ENCODE measurements around the gene KCNK2. TPM values are rescaled to one million over a fixed set of nuclear protein-coding genes. Genes with fewer than 3 reads are reported as not detected.

KCNK2 gene
- total RNA-seq, 1 experiment from 2014 or later: 0.15 TPM

DNA sequence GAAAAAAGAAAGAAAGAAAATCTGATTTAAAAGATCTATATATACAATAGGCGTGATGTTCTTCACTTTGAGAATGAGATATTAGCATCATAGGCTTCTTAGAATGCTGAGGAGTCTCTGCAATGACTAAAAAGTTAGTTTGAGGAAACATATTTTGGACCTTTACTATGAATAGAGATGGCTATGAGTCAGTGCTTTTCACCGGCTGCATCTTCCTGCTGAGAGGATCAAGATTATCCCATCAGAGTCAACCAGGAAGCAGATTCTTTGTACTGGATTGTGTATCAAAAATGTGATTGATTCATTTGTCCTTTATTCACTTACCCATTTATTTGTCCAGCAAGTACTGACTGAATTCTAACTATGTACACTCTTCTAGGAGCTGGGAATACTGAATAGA lies 144.2 kb downstream of the KCNK2 start (continued):
- TF ChIP-seq, protein P1, sequence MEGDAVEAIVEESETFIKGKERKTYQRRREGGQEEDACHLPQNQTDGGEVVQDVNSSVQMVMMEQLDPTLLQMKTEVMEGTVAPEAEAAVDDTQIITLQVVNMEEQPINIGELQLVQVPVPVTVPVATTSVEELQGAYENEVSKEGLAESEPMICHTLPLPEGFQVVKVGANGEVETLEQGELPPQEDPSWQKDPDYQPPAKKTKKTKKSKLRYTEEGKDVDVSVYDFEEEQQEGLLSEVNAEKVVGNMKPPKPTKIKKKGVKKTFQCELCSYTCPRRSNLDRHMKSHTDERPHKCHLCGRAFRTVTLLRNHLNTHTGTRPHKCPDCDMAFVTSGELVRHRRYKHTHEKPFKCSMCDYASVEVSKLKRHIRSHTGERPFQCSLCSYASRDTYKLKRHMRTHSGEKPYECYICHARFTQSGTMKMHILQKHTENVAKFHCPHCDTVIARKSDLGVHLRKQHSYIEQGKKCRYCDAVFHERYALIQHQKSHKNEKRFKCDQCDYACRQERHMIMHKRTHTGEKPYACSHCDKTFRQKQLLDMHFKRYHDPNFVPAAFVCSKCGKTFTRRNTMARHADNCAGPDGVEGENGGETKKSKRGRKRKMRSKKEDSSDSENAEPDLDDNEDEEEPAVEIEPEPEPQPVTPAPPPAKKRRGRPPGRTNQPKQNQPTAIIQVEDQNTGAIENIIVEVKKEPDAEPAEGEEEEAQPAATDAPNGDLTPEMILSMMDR (IDR thresholded peaks at IDR 0.05): no peak
- TF ChIP-seq NR2C2 (CRISPR knock-in tag; IDR thresholded peaks at IDR 0.05) (no peak), MYBL2 (CRISPR knock-in tag; IDR thresholded peaks at IDR 0.05) (no peak)
- TF ChIP-seq, protein P2, sequence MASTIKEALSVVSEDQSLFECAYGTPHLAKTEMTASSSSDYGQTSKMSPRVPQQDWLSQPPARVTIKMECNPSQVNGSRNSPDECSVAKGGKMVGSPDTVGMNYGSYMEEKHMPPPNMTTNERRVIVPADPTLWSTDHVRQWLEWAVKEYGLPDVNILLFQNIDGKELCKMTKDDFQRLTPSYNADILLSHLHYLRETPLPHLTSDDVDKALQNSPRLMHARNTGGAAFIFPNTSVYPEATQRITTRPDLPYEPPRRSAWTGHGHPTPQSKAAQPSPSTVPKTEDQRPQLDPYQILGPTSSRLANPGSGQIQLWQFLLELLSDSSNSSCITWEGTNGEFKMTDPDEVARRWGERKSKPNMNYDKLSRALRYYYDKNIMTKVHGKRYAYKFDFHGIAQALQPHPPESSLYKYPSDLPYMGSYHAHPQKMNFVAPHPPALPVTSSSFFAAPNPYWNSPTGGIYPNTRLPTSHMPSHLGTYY (CRISPR knock-in tag; IDR thresholded peaks at IDR 0.05): no peak

- ATAC-seq (peak; percentile 89), DNase-seq (ENCODE audit: low spot score) (no peak)
- CTCF ChIA-PET: no interaction called here
- no peaks in the 10 kb centered on the region for H3K9me3 Mint-ChIP-seq
- POLR2A ChIA-PET: no interaction called here
- no peak overlapping the region for H3K4me3 Mint-ChIP-seq
- no peaks in the 10 kb centered on the region for H3K36me3 Mint-ChIP-seq
- no peaks in the 10 kb centered on the region for H3K27me3 Mint-ChIP-seq (ENCODE audit: low read depth)
- H3K27ac Mint-ChIP-seq: no peak overlapping the region
- peaks cover 5% of the 10 kb centered on the region for H3K4me1 Mint-ChIP-seq
- TF ChIP-seq, protein P3, sequence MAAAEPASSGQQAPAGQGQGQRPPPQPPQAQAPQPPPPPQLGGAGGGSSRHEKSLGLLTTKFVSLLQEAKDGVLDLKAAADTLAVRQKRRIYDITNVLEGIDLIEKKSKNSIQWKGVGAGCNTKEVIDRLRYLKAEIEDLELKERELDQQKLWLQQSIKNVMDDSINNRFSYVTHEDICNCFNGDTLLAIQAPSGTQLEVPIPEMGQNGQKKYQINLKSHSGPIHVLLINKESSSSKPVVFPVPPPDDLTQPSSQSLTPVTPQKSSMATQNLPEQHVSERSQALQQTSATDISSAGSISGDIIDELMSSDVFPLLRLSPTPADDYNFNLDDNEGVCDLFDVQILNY (CRISPR knock-in tag; IDR thresholded peaks at IDR 0.05): no peak
- TF ChIP-seq USF2 (CRISPR knock-in tag; IDR thresholded peaks at IDR 0.05) (no peak), ZSCAN18 (CRISPR knock-in tag; IDR thresholded peaks at IDR 0.05) (no peak), ARID4B (CRISPR knock-in tag; IDR thresholded peaks at IDR 0.05; ENCODE audit: borderline replicate concordance) (no peak), ZNF671 (CRISPR knock-in tag; IDR thresholded peaks at IDR 0.05) (no peak), ELF4 (CRISPR knock-in tag; IDR thresholded peaks at IDR 0.05; ENCODE audit: low read depth) (no peak), EMX1 (CRISPR knock-in tag; IDR thresholded peaks at IDR 0.05) (no peak), PRDM15 (CRISPR knock-in tag; IDR thresholded peaks at IDR 0.05) (no peak), FOXP4 (CRISPR knock-in tag; IDR thresholded peaks at IDR 0.05) (no peak), GABPB1 (CRISPR knock-in tag; IDR thresholded peaks at IDR 0.05) (no peak)
- TF ChIP-seq, protein P4, sequence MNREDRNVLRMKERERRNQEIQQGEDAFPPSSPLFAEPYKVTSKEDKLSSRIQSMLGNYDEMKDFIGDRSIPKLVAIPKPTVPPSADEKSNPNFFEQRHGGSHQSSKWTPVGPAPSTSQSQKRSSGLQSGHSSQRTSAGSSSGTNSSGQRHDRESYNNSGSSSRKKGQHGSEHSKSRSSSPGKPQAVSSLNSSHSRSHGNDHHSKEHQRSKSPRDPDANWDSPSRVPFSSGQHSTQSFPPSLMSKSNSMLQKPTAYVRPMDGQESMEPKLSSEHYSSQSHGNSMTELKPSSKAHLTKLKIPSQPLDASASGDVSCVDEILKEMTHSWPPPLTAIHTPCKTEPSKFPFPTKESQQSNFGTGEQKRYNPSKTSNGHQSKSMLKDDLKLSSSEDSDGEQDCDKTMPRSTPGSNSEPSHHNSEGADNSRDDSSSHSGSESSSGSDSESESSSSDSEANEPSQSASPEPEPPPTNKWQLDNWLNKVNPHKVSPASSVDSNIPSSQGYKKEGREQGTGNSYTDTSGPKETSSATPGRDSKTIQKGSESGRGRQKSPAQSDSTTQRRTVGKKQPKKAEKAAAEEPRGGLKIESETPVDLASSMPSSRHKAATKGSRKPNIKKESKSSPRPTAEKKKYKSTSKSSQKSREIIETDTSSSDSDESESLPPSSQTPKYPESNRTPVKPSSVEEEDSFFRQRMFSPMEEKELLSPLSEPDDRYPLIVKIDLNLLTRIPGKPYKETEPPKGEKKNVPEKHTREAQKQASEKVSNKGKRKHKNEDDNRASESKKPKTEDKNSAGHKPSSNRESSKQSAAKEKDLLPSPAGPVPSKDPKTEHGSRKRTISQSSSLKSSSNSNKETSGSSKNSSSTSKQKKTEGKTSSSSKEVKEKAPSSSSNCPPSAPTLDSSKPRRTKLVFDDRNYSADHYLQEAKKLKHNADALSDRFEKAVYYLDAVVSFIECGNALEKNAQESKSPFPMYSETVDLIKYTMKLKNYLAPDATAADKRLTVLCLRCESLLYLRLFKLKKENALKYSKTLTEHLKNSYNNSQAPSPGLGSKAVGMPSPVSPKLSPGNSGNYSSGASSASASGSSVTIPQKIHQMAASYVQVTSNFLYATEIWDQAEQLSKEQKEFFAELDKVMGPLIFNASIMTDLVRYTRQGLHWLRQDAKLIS (CRISPR knock-in tag; IDR thresholded peaks at IDR 0.05; ENCODE audit: borderline replicate concordance): no peak
These were observed 145.7 kb downstream of the KCNK2 start for GRCh38 chr1:215228193-215228592.
